Activated naive CD8-positive, alpha-beta T cell treated with anti-CD3 and anti-CD28 coated beads for 36 hours (primary cell): ENCODE data around the gene PIGU. TPM values are rescaled to one million over a fixed set of nuclear protein-coding genes. Genes with fewer than 3 reads are reported as not detected.

Experiments
- DNase-seq: peaks from one replicate; pipeline ENCODE4 v3.0.0; 2021
- H3K27ac Mint-ChIP-seq: one replicate; pipeline ENCODE4 v1.8.0; 2022; ENCODE audit warnings: mild to moderate bottlenecking, moderate library complexity, mixed read lengths
- H3K27me3 Mint-ChIP-seq: one replicate; pipeline ENCODE4 v1.8.0; 2022; ENCODE audit warnings: mild to moderate bottlenecking, mixed read lengths
- H3K36me3 Mint-ChIP-seq: one replicate; pipeline ENCODE4 v1.8.0; 2021; ENCODE audit warnings: mild to moderate bottlenecking, mixed read lengths
- H3K4me1 Mint-ChIP-seq: one replicate; pipeline ENCODE4 v1.8.0; 2021; ENCODE audit warnings: mixed read lengths
- H3K4me3 Mint-ChIP-seq: one replicate; pipeline ENCODE4 v1.8.0; 2022; ENCODE audit warnings: mild to moderate bottlenecking, moderate library complexity, mixed read lengths
- H3K9me3 Mint-ChIP-seq: one replicate; pipeline ENCODE4 v1.8.0; 2022; ENCODE audit warnings: mixed read lengths
- total RNA-seq, 2 experiments: library from RNA; stranded (reverse); gene quantifications; one replicate each; pipeline ENCODE4 v1.2.3, GENCODE V29; 2021

Gene PIGU
- total RNA-seq, 2 experiments from 2014 or later = 18.7 to 19.3 TPM

GRCh38 chr20:34574426-34574825 is 102.5 kb downstream of the PIGU start:
- peaks cover 9% of the 10 kb centered on the region for H3K4me1 Mint-ChIP-seq

GRCh38 chr20:34573541-34574300 is 103.2 kb downstream of the PIGU start:
- DNase-seq = no peak
- Mint-ChIP-seq H3K9me3 (no peaks in the 10 kb centered on the region), H3K4me1 (peaks cover 9% of the 10 kb centered on the region), H3K36me3 (peaks cover 8% of the 10 kb centered on the region), H3K27me3 (no peaks in the 10 kb centered on the region), H3K27ac (no peak overlapping the region), H3K4me3 (no peak overlapping the region)

More at GRCh38 chr20:34574426-34574825, 102.5 kb downstream of the PIGU start:
- no peak overlapping the region for H3K4me3 Mint-ChIP-seq
- peak overlapping the region; percentile 40 for H3K27ac Mint-ChIP-seq
- no peak for DNase-seq
- no peaks in the 10 kb centered on the region for H3K27me3 Mint-ChIP-seq
- H3K36me3 Mint-ChIP-seq = peaks cover 8% of the 10 kb centered on the region
- no peaks in the 10 kb centered on the region for H3K9me3 Mint-ChIP-seq

GRCh38 chr20:34571753-34572152 is 105.1 kb downstream of the PIGU start:
- DNase-seq = no peak
- Mint-ChIP-seq H3K27ac (peak overlapping the region; percentile 56), H3K9me3 (no peaks in the 10 kb centered on the region), H3K4me3 (no peak overlapping the region), H3K27me3 (no peaks in the 10 kb centered on the region), H3K36me3 (peaks cover 8% of the 10 kb centered on the region), H3K4me1 (peaks cover 9% of the 10 kb centered on the region)

- no peak overlapping the region for H3K27ac Mint-ChIP-seq
- H3K4me3 Mint-ChIP-seq = no peak overlapping the region
- no peak for DNase-seq
- H3K4me1 Mint-ChIP-seq = peaks cover 9% of the 10 kb centered on the region
- no peaks in the 10 kb centered on the region for H3K9me3 Mint-ChIP-seq
- no peaks in the 10 kb centered on the region for H3K27me3 Mint-ChIP-seq
- H3K36me3 Mint-ChIP-seq = peaks cover 8% of the 10 kb centered on the region
Measured at GRCh38 chr20:34570859-34571306, 106.0 kb downstream of the PIGU start.

- peaks cover 9% of the 10 kb centered on the region for H3K4me1 Mint-ChIP-seq
- H3K27ac Mint-ChIP-seq = no peak overlapping the region
- no peak overlapping the region for H3K4me3 Mint-ChIP-seq
Measured at GRCh38 chr20:34569598-34569997, 107.3 kb downstream of the PIGU start.

GRCh38 chr20:34567892-34568865 is 108.7 kb downstream of the PIGU start:
- Mint-ChIP-seq H3K27me3 (no peaks in the 10 kb centered on the region), H3K9me3 (no peaks in the 10 kb centered on the region), H3K27ac (no peak overlapping the region), H3K4me1 (peaks cover 9% of the 10 kb centered on the region), H3K36me3 (peaks cover 2% of the 10 kb centered on the region), H3K4me3 (no peak overlapping the region)
- no peak for DNase-seq

More at GRCh38 chr20:34569598-34569997, 107.3 kb downstream of the PIGU start:
- Mint-ChIP-seq H3K36me3 (peaks cover 5% of the 10 kb centered on the region), H3K27me3 (no peaks in the 10 kb centered on the region), H3K9me3 (no peaks in the 10 kb centered on the region)
- no peak for DNase-seq

GRCh38 chr20:34566978-34567891 is 109.7 kb downstream of the PIGU start:
- H3K27ac Mint-ChIP-seq = no peak overlapping the region

GRCh38 chr20:34564833-34565232 is 112.1 kb downstream of the PIGU start:
- no peaks in the 10 kb centered on the region for H3K9me3 Mint-ChIP-seq
- no peak overlapping the region for H3K27ac Mint-ChIP-seq
- no peak for DNase-seq
- H3K36me3 Mint-ChIP-seq = no peaks in the 10 kb centered on the region
- H3K4me3 Mint-ChIP-seq = no peak overlapping the region
- no peaks in the 10 kb centered on the region for H3K27me3 Mint-ChIP-seq
- H3K4me1 Mint-ChIP-seq = no peaks in the 10 kb centered on the region

More at GRCh38 chr20:34566978-34567891, 109.7 kb downstream of the PIGU start:
- no peak for DNase-seq
- Mint-ChIP-seq H3K4me1 (peaks cover 9% of the 10 kb centered on the region), H3K4me3 (no peak overlapping the region), H3K9me3 (no peaks in the 10 kb centered on the region), H3K27me3 (no peaks in the 10 kb centered on the region), H3K36me3 (peaks cover 2% of the 10 kb centered on the region)

GRCh38 chr20:34562641-34563040 is 114.3 kb downstream of the PIGU start:
- peaks cover 3% of the 10 kb centered on the region for H3K36me3 Mint-ChIP-seq
- H3K4me3 Mint-ChIP-seq = no peak overlapping the region
- H3K4me1 Mint-ChIP-seq = peaks cover 4% of the 10 kb centered on the region
- H3K27me3 Mint-ChIP-seq = no peaks in the 10 kb centered on the region
- no peak overlapping the region for H3K27ac Mint-ChIP-seq
- H3K9me3 Mint-ChIP-seq = no peaks in the 10 kb centered on the region
- DNase-seq = peak; percentile 28

- no peaks in the 10 kb centered on the region for H3K27me3 Mint-ChIP-seq
- H3K36me3 Mint-ChIP-seq = peaks cover 3% of the 10 kb centered on the region
- H3K9me3 Mint-ChIP-seq = no peaks in the 10 kb centered on the region
- no peak overlapping the region for H3K4me3 Mint-ChIP-seq
- peaks cover 4% of the 10 kb centered on the region for H3K4me1 Mint-ChIP-seq
- no peak for DNase-seq
- peak overlapping the region; percentile 34 for H3K27ac Mint-ChIP-seq
Measured at GRCh38 chr20:34561661-34562060, 115.2 kb downstream of the PIGU start.

- Mint-ChIP-seq H3K36me3 (peaks cover 3% of the 10 kb centered on the region), H3K9me3 (no peaks in the 10 kb centered on the region), H3K27ac (peak overlapping the region; percentile 5), H3K4me1 (peaks cover 4% of the 10 kb centered on the region), H3K27me3 (no peaks in the 10 kb centered on the region), H3K4me3 (no peak overlapping the region)
- DNase-seq = no peak
Measured at GRCh38 chr20:34560614-34561013, 116.3 kb downstream of the PIGU start.

- Mint-ChIP-seq H3K27ac (no peak overlapping the region), H3K4me1 (peaks cover 4% of the 10 kb centered on the region), H3K4me3 (no peak overlapping the region), H3K36me3 (peaks cover 3% of the 10 kb centered on the region), H3K27me3 (no peaks in the 10 kb centered on the region), H3K9me3 (no peaks in the 10 kb centered on the region)
- no peak for DNase-seq
Measured at GRCh38 chr20:34560141-34560523, 116.8 kb downstream of the PIGU start.

GRCh38 chr20:34559311-34560140 is 117.4 kb downstream of the PIGU start:
- Mint-ChIP-seq H3K27me3 (no peaks in the 10 kb centered on the region), H3K4me3 (peak overlapping the region; percentile 50), H3K27ac (no peak overlapping the region), H3K36me3 (peaks cover 3% of the 10 kb centered on the region), H3K9me3 (no peaks in the 10 kb centered on the region), H3K4me1 (peaks cover 4% of the 10 kb centered on the region)
- DNase-seq = no peak
